ENCODE data around the gene LRRC23. TPM values are rescaled to one million over a fixed set of nuclear protein-coding genes. Genes with fewer than 3 reads are reported as not detected.

Gene LRRC23
- total RNA-seq, 2 experiments from 2014 or later, result 5.7 to 6.1 TPM

Other genes starting within 250 kb of the LRRC23 start
- gene ING4, start 241.7 kb upstream of the LRRC23 start, total RNA-seq, result 10 to 100 TPM; 32.2 to 33.8 TPM
- gene ZNF384, start 215.4 kb upstream of the LRRC23 start, total RNA-seq, result 10 to 100 TPM; 69.5 to 78.1 TPM
- gene PIANP, start 204.0 kb upstream of the LRRC23 start, total RNA-seq, result not detected
- gene COPS7A, start 180.8 kb upstream of the LRRC23 start, total RNA-seq, result 10 to 100 TPM; 28.4 to 29.0 TPM
- 100 to 1,000 TPM; 101 to 108 TPM for gene MLF2, start 151.7 kb upstream of the LRRC23 start, total RNA-seq
- gene PTMS, start 138.5 kb upstream of the LRRC23 start, total RNA-seq, result 10 to 100 TPM; 47.0 to 49.6 TPM
- gene LAG3, start 132.3 kb upstream of the LRRC23 start, total RNA-seq, result 10 to 100 TPM; 91.9 TPM
- 100 to 1,000 TPM; 324 to 327 TPM for gene CD4, start 115.3 kb upstream of the LRRC23 start, total RNA-seq
- not detected for gene GPR162, start 83.0 kb upstream of the LRRC23 start, total RNA-seq
- under 1 TPM; 0.18 to 0.68 TPM for gene P3H3, start 76.4 kb upstream of the LRRC23 start, total RNA-seq
- not detected for gene GNB3, start 63.9 kb upstream of the LRRC23 start, total RNA-seq
- gene CDCA3, start 53.5 kb upstream of the LRRC23 start, total RNA-seq, result 100 to 1,000 TPM in 1 of 2 experiments, 10 to 100 TPM in 1; 96.5 to 101 TPM
- 100 to 1,000 TPM in 1 of 2 experiments, 10 to 100 TPM in 1; 91.4 to 109 TPM for gene USP5, start 52.7 kb upstream of the LRRC23 start, total RNA-seq
- gene TPI1, start 37.3 kb upstream of the LRRC23 start, total RNA-seq, result 1,000 to 10,000 TPM; 1,228 to 1,253 TPM
- gene SPSB2, start 31.5 kb upstream of the LRRC23 start, total RNA-seq, result 10 to 100 TPM; 11.1 to 11.2 TPM
- gene ENO2, start 9.8 kb downstream of the LRRC23 start, total RNA-seq, result 100 to 1,000 TPM; 206 to 207 TPM
- gene ATN1, start 23.1 kb downstream of the LRRC23 start, total RNA-seq, result 10 to 100 TPM; 33.9 to 34.6 TPM
- not detected for gene RNU7-1, start 39.0 kb downstream of the LRRC23 start, total RNA-seq
- 100 to 1,000 TPM; 141 TPM for gene C12orf57, start 39.2 kb downstream of the LRRC23 start, total RNA-seq
- gene PTPN6, start 46.5 kb downstream of the LRRC23 start, total RNA-seq, result 100 to 1,000 TPM; 295 to 299 TPM
- 100 to 1,000 TPM; 194 to 196 TPM for gene PHB2, start 65.8 kb downstream of the LRRC23 start, total RNA-seq
- gene EMG1, start 66.1 kb downstream of the LRRC23 start, total RNA-seq, result 10 to 100 TPM; 39.4 to 50.2 TPM
- 10 to 100 TPM; 34.6 to 37.0 TPM for gene LPCAT3, start 113.7 kb downstream of the LRRC23 start, total RNA-seq
- gene C1S, start 155.9 kb downstream of the LRRC23 start, total RNA-seq, result 1 to 10 TPM; 1.7 TPM
- 1 to 10 TPM; 2.7 to 3.8 TPM for gene C1R, start 187.6 kb downstream of the LRRC23 start, total RNA-seq
- gene C1RL, start 204.4 kb downstream of the LRRC23 start, total RNA-seq, result 10 to 100 TPM; 26.5 to 28.8 TPM
- gene RBP5, start 224.1 kb downstream of the LRRC23 start, total RNA-seq, result 1 to 10 TPM in 1 of 2 experiments, under 1 TPM in 1; 0.86 to 1.8 TPM
- 100 to 1,000 TPM; 148 to 152 TPM for gene CLSTN3, start 225.5 kb downstream of the LRRC23 start, total RNA-seq

All from activated CD4-positive, alpha-beta memory T cell treated with anti-CD3 and anti-CD28 coated beads, Interleukin-2, amount 10 ng/mL, durations not matched to agents 7 days and 5 days (primary cell).